GM23248 (cell line): ENCODE results near the gene PLEKHS1.

Source experiments
- EZH2 ChIP-seq: fragments of 200-600 bp; sonication (generic); IDR thresholded peaks from 2 replicates; pipeline ENCODE4 v1.6.1; 2018; ENCODE audit warnings: antibody characterized with exemption, mild to moderate bottlenecking; ENCODE audit not compliant: insufficient read depth, poor library complexity, severe bottlenecking
- EZH2phosphoT487 ChIP-seq: fragments of 200-600 bp; sonication (generic); IDR thresholded peaks from 2 replicates; pipeline ENCODE4 v1.6.1; 2018; ENCODE audit warnings: antibody characterized with exemption, moderate library complexity, mild to moderate bottlenecking, low read depth; ENCODE audit not compliant: insufficient read depth

GRCh38 chr10:113764582-113764981, 13.1 kb downstream of the PLEKHS1 start:
- TF ChIP-seq EZH2 (no peak), EZH2phosphoT487 (no peak)
